ENCODE data around the gene POLN. TPM values are rescaled to one million over a fixed set of nuclear protein-coding genes. Genes with fewer than 3 reads are reported as not detected.

POLN gene
- polyA plus RNA-seq, 1 donor = 6.6 TPM

DNA sequence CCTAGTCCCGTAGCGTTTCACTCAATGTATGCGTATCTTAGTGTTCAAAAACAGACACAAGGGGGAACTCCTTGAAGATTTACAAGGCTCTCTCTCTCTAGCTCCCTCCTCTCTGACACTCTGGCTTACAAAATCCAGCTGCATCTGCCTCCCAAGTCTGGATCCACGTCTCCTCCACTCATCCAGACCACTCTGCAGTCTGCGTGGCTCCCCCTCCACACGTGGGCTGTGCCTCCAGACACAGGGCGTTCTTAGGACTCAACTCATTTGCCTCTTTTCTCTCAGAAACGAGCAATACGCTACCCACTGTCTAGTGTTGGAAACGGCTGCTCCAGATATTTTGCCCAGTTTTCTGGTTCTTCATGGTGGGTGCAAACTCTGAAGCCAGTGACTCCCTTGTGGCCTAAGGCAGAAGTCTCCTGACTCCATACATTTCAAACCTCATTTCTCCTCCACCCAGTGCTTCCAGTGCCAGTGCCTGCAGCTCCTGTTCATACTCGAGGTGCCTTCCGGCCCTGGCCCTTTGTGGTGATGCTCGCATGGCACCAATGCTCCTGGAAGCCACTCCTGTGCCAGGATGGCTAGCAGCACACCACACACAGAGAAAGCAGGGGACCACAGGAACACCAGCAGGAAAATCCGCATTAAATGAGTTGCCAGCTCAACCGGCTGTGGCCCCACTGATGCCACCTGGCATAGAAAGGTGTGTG is 158.7 kb downstream of the POLN start:
- no peak for DNase-seq

DNA sequence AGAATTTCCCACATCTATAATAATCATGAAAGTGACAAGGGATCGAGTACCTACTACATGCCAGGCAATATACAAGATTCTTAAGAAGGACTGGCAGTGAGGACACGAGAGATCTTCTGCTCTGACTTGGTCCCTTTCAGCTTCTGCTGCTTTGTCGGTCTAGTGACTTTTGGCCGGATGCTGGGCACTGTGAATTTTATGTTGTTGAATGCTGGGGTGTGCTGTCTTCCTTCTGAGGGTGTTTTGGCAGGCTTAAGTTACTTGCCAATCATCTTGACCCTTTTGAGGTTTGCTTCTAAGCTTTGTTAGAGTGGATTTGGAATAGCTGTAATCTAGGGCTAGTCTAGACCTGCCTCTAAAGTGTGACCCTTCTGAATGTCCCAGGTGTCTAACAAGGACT is 159.3 kb downstream of the POLN start:
- DNase-seq = no peak

DNA sequence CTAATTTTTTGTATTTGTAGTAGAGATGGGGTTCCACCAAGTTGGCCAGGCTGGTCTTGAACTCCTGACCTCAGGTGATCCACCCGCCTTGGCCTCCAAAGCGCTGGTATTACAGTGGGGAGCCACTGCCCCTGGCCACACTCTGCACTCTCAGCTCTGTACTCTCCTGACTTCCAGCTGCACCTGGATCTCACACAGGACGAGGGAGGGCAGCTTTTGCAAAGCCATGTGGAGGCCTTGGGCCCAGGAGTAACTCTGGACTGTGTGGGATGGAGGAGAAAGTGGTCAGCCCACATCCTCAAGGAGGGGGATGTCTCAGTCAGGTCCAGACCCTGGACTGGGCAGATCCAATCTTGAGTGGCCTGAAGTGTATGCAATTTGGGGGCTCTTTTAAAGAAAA is 159.8 kb downstream of the POLN start:
- DNase-seq = no peak

DNA sequence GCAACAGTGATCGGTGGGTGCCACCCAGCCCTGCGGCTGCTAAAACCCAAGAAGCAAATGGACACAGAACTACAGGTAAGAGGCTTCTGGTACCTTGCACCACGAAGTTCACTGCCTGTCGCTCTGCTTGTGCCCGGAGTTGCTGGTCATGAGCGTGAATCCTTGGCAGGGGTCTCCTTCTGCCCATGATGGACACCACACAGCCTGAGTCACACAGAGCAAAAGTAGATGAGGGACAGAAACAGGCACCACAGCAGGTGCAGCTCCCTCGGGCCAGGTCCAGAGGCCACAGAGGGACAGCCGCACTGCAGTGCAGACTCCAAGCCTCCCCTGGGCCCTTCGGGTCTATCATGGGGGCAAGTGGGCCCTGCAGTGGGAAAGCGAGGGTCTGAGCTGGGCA is 160.4 kb downstream of the POLN start:
- no peak for DNase-seq

DNA sequence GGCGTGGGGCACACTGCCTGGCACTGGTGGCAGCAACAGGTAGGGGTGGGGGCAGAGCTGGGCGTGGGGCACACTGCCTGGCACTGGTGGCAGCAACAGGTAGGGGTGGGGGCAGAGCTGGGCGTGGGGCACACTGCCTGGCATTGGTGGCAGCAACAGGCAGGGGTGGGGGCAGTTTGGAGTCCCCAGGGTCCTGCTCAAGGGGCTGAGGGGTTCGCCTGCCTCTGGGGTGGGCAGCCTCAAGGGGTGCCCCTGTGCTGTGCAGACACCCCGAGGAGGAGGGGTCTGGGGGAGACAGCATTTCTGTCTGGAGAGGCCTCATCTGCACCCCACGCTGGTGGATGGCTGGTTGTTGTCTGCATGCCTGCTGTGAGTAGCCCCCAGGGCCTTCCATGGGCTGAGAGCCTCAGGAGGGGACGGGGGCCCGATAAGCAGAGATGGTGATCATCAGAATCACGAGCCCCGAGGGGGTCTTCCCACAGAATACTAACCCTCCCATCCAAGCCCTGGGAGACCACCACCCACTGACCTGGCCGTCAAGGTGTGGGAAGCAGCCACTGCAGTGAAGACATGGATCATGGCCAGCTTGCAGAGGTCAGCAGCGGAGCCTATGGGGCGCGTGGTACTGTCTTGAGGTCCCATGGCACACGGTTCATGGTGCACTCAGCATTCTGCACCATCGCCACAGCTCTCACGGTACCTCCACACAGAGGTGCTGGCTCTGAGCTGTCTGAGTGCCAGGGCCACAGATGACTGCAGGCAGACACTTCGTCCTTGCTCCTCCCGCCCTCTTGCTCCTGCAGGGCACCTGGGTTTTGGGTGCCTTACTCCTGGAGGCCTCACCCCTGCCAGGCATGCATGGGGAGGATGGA is 161.3 kb downstream of the POLN start:
- no peak for DNase-seq

DNA sequence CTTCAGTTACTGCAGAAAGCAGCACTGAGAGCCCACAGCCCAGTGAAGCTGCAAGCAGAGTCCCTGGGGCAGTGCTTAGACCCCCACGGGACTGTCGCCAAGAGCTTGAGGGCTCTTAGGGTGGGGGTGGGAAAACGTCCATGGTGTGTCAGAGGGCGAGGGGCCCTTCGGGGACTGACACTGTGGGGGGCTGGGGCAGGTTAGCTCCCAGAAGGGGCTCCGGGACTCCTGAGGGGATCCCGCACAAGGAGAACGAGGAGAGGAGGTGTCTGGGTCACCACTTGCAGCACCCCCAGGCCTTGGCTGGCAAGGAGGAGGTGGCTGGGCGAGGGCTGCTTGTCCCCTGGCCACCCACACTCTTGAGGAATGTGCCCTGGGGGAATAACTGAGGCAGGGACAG is 162.0 kb downstream of the POLN start:
- no peak for DNase-seq

DNA sequence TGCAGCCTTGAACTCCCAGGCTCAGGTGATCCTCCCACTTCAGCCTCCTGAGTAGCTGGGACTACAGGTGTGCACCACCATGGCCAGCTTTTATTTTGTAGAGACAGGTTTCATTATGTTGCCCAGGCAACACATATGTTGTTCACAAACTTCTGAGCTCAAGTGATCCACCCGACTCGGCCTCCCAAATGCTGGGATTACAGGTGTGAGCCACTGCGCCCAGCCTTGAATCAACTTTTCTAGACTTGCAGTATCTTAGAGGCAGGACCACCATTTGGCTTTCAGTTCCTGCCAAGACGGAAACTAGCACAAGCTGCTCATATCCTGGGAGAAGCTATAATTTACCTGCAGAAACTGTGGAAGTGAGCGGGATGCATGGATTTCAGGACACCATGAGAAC is 162.9 kb downstream of the POLN start:
- no peak for DNase-seq

DNA sequence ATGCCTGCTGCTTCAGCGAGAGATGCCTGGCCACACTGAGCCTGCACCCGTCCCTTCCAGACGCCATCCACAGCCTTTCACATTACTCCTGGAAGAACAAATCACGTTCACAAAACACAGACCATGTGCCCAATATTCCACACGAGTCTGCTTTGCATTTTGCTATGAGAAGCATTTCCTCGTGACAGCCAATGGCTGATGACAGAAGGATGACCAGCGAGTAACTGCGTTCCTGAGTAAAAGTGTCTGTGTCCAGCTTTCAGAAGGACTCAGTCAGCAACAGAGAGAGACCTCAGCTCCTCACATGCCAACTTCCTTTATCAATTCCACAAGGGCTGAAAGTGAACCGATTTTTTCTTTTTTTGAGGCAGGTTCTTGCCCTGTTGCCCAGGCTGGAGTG is 163.3 kb downstream of the POLN start:
- DNase-seq = no peak

DNA sequence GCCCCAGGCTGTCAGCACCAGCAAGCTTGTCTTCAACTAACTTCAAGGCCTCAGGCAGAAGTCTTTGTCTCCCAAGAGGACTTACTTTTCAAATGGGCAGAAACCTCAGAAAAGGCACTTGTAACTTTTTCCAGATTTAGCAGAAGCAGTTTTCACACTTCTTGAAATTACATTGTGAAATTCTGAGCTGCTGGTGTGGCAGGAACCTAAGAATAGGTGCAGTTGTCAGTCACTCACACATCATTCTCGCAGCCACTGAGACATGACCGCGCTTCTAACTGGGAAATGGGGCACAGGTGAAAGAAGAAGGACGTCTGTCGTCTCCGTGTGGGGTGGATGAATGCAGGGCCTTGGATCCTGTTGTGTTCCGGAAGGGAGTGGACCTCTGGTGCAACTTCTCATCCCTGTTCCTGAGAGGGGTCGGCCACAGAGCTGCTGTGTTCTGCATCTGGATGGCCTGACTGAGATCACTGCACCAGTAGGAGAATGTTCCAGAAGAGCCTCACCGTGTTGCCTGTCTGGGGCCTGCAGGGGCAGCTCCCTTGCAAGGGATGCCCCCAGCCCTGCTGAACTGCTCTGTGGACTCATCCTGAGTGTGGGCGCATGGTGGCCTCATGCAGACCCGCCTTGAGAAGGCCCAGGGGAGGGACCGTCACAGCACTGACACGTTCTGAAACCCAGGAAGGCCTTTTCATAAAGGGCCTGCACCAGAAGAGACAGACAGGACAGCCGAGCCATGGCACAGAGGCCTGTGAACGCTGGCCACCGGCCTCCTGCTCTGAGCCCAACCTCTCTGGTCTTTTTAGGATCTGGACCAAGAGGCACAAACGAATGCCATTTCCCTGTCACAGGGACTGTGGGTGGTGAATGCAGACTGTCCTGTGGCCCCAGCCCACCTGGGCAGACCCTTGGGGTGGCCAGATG is 164.1 kb downstream of the POLN start:
- no peak for DNase-seq

GRCh38 chr4:2076908-2077536 is 164.9 kb downstream of the POLN start:
- no peak for DNase-seq

- DNase-seq = no peak
These were observed 165.7 kb downstream of the POLN start for GRCh38 chr4:2075987-2076907.

DNA sequence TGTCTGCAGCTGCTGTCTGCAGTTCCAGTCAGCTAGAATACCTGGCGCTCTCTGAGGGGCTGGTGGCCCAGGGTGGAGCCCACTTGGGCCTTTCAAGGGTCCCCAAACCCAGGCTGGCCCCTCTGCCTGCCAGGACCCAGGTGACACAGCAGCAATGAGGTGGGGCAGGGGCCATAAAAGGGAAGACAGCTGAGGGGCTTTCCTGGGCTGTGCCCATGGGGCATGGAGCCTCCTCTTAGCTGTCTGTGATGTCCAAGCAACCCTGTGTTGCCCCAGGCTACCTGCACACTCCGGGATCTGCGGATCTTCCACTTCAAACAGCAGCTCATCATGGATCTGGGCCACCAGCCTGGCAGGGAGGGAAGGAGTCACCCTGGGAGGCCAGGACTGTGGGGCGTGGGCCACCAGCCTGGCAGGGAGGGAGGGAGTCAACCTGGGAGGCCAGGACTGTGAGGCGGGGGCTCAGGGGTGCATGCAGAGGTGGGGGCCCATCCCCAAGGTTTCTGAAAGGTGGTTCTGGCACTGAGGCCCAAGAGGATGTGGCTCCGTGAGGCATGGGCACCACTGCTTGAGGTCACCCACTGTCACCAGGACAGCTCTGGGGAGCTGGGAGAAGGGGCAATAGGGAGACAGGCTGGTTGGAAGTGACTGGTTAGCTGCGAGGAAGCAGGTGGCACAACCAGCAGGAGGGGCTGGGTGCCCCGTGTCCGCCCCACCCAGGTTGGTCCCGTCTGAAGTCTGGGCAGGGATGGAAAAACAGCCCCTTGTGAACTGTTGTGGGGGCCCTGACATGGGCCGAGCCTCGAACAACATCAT is 166.5 kb downstream of the POLN start:
- DNase-seq = no peak

GRCh38 chr4:2074588-2074987 is 167.3 kb downstream of the POLN start:
- no peak for DNase-seq

DNA sequence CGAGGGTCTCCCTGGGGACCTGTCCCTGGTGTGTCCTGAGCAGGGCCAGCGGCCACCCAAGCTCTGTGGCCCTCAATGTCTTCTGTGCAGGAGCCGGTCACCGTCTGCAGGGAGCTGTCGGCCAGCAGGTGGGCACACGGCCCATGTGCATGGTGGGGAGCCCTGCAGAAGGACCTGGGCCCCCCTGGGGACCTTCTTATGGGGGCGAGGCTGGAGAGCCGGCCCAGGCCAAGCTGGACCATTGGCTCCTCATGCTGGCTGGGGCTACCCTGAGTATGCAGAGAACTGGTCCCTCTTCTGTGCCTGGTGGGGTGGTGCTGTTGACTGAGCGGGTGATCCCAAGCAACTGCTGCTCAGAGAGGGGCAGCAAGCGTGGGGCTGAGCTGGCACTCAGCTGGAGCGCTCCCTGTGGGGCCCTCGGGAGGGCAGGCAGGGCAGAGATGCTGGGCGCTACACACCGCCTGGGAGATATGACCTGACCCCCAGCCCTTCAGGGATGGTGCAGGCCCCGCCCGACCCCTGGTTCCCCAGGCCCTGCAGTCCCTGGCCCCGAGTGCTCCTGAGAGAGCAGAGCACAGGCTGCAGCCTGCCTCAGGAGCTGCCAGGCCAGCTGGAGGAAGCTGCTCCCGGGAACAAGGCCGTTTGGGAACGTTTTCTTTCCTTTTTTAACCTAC is 168.0 kb downstream of the POLN start:
- no peak for DNase-seq

DNA sequence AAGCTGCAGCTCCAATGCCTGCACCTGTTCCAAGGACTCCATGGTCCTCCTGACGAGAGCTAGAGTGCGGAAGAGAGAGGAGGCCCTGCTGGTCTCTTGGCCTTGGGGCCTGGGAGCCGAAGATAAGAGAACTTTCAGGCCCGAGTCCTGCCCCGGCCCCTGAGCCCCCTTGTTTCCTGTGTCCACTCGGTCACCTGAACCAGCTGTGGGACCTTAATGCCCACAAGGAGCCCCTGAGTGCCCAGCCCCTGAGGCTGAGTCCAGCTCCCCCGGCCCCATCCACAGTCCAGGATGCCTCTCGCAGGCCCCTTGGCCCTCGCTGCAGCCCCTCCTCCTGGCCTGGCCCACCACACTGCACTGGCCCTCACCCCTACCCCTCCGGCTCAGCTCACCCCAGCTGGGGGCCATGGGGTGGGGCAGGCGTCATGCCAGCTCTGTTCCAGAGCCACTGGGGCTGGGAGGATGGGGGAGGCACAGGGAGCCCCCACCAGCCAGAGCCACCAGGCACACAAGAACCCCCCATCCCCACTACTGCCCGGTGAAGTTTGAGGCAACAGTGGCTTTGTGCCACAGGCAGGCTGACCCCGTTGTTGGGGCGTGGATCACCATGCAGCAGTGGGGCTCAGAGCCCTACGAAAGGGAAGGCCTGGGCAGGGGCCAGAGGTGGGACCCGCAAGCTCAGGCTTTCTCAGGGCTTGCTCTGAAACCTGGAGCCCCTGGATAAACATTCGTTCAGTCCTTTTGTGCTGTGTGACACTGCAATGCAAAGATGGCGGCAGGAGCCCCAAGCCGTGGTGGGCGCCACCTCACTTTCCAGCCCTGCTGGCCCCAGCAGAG is 168.7 kb downstream of the POLN start:
- DNase-seq = no peak

- DNase-seq = no peak
These were observed 169.7 kb downstream of the POLN start for GRCh38 chr4:2071912-2072867.

DNA sequence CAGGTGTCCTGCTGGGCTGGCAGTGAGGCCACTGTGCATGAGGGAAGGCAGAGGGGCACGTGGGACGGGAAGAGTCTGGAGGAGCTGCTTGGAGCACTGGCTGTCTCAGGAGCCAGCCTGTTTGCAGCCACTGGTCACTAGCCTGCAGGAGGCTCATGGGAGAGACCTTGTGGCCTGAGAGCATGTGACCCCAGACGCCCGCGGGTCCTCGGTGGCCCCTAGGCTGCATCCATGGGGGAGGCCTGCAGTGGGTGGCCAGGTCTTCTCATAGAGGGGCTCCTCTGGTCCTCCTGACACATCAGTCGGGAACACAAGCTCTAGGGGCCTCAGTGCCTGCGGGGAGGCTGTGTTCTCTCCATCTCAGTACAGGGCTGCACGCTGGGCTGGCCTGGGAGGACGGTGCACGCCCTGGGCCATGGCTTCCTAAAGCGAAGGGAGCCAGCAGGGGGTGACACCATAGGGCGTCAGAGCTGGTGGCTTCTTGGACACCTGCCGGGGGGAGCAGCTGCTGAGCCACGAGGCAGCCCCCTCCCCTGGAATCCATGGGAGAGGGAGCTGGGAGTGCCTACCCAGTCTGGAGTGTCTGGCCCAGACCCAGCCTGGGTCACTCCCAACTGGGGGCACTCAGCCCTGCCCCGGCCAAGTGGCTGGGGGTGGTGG is 170.5 kb downstream of the POLN start:
- DNase-seq = no peak
